ENCODE data around the gene RAPGEF4.

Gene RAPGEF4

GRCh38 chr2:172848519-172848918, 112.9 kb downstream of the RAPGEF4 start:
- Histone ChIP-seq H3K9me2 (replicated peaks; ENCODE audit: low read depth, low read length) (no peaks in the 10 kb centered on the region), H3K9ac (ENCODE audit: low read depth, low read length, poor library complexity, severe bottlenecking) (no peak overlapping the region), H3K27me3 (ENCODE audit: insufficient read depth, low read length, poor library complexity, severe bottlenecking) (no peaks in the 10 kb centered on the region), H3F3A (ENCODE audit: low read depth) (no peaks in the 10 kb centered on the region), H4K20me1 (ENCODE audit: insufficient read depth, low read length, poor library complexity, severe bottlenecking) (no peaks in the 10 kb centered on the region), H3K9me3 (ENCODE audit: insufficient read depth, low read depth, low read length) (no peaks in the 10 kb centered on the region), H3K4me1 (ENCODE audit: insufficient read depth, low read length, poor library complexity, severe bottlenecking) (no peaks in the 10 kb centered on the region), H3K79me2 (ENCODE audit: insufficient read depth, low read length) (no peaks in the 10 kb centered on the region), H2AFZ (ENCODE audit: low read length) (no peak overlapping the region), H3K36me3 (ENCODE audit: insufficient read depth, low read length) (no peaks in the 10 kb centered on the region), H3K4me3 (ENCODE audit: low read length, poor library complexity, severe bottlenecking) (no peak overlapping the region), H3K4me2 (ENCODE audit: low read depth, low read length, poor library complexity, severe bottlenecking) (no peak overlapping the region)
- TF ChIP-seq CTCF (conservative IDR thresholded peaks at IDR 0.05; ENCODE audit: low read length) = no peak
- TF ChIP-seq EZH2phosphoT487 (IDR thresholded peaks at IDR 0.05; ENCODE audit: borderline replicate concordance) = no peak

GRCh38 chr2:172849519-172850217, 114.0 kb downstream of the RAPGEF4 start:
- Histone ChIP-seq H3K4me1 (ENCODE audit: insufficient read depth, low read length, poor library complexity, severe bottlenecking) (no peaks in the 10 kb centered on the region), H3F3A (ENCODE audit: low read depth) (no peaks in the 10 kb centered on the region), H4K20me1 (ENCODE audit: insufficient read depth, low read length, poor library complexity, severe bottlenecking) (no peaks in the 10 kb centered on the region), H3K4me2 (ENCODE audit: low read depth, low read length, poor library complexity, severe bottlenecking) (no peak overlapping the region), H2AFZ (ENCODE audit: low read length) (no peak overlapping the region), H3K9me2 (replicated peaks; ENCODE audit: low read depth, low read length) (no peaks in the 10 kb centered on the region), H3K79me2 (ENCODE audit: insufficient read depth, low read length) (no peaks in the 10 kb centered on the region), H3K27me3 (ENCODE audit: insufficient read depth, low read length, poor library complexity, severe bottlenecking) (no peaks in the 10 kb centered on the region), H3K36me3 (ENCODE audit: insufficient read depth, low read length) (no peaks in the 10 kb centered on the region), H3K9ac (ENCODE audit: low read depth, low read length, poor library complexity, severe bottlenecking) (no peak overlapping the region), H3K9me3 (ENCODE audit: insufficient read depth, low read depth, low read length) (no peaks in the 10 kb centered on the region), H3K4me3 (ENCODE audit: low read length, poor library complexity, severe bottlenecking) (no peak overlapping the region)
- no peak for TF ChIP-seq CTCF (conservative IDR thresholded peaks at IDR 0.05; ENCODE audit: low read length)
- TF ChIP-seq EZH2phosphoT487 (IDR thresholded peaks at IDR 0.05; ENCODE audit: borderline replicate concordance) = no peak

GRCh38 chr2:172855588-172855987, 119.9 kb downstream of the RAPGEF4 start:
- Histone ChIP-seq H3K4me2 (ENCODE audit: low read depth, low read length, poor library complexity, severe bottlenecking) (no peak overlapping the region), H2AFZ (ENCODE audit: low read length) (no peak overlapping the region), H3F3A (ENCODE audit: low read depth) (no peaks in the 10 kb centered on the region), H3K9me2 (replicated peaks; ENCODE audit: low read depth, low read length) (no peaks in the 10 kb centered on the region; the same call in 1 of the 2 replicates), H4K20me1 (ENCODE audit: insufficient read depth, low read length, poor library complexity, severe bottlenecking) (no peaks in the 10 kb centered on the region), H3K27me3 (ENCODE audit: insufficient read depth, low read length, poor library complexity, severe bottlenecking) (no peaks in the 10 kb centered on the region), H3K9ac (ENCODE audit: low read depth, low read length, poor library complexity, severe bottlenecking) (no peak overlapping the region), H3K9me3 (ENCODE audit: insufficient read depth, low read depth, low read length) (no peaks in the 10 kb centered on the region), H3K36me3 (ENCODE audit: insufficient read depth, low read length) (no peaks in the 10 kb centered on the region), H3K4me1 (ENCODE audit: insufficient read depth, low read length, poor library complexity, severe bottlenecking) (peaks cover 8% of the 10 kb centered on the region), H3K79me2 (ENCODE audit: insufficient read depth, low read length) (no peaks in the 10 kb centered on the region), H3K4me3 (ENCODE audit: low read length, poor library complexity, severe bottlenecking) (no peak overlapping the region)
- no peak for TF ChIP-seq EZH2phosphoT487 (IDR thresholded peaks at IDR 0.05; ENCODE audit: borderline replicate concordance)
- no peak for TF ChIP-seq CTCF (conservative IDR thresholded peaks at IDR 0.05; ENCODE audit: low read length)
